Lower leg skin (tissue), 3 donors: Measurements from ENCODE around the gene SPON1.

Source experiments
- POLR2A ChIP-seq, 2 donors: fragments of 450-650 bp; IDR thresholded peaks; one replicate each; pipeline ENCODE4 v1.6.1; 2016 to 2017; ENCODE audit warnings: antibody characterized with exemption in 2 of 2, mild to moderate bottlenecking in 1 of 2, moderate library complexity in 1 of 2
- TF ChIP-seq, protein P1 (sequence below), 3 donors: fragments of 450-650 bp; IDR thresholded peaks; one replicate each; pipeline ENCODE4 v1.5.1; 2016; ENCODE audit warnings: antibody characterized with exemption in 3 of 3, mild to moderate bottlenecking in 3 of 3, moderate library complexity in 2 of 3

DNA sequence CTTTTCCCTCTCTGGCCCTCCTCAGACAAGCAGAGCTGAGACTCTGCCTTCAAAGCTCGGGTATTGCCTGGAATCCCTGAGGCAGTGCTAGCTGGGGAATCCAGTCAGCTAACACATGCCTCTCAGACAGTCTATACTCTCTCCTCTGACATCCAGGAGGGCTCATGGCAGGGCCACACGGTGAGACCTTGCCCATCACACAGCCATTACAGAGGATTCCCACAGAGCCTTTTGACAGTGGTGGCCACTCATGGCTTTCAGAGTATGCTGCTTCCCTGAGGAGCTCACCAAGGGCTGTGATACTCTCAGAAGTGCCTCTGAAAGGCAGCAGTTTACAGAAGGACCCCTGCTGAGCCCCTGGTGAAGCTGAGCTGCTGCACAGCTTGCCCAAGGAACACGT is 231.1 kb downstream of the SPON1 start:
- TF ChIP-seq, protein P1, sequence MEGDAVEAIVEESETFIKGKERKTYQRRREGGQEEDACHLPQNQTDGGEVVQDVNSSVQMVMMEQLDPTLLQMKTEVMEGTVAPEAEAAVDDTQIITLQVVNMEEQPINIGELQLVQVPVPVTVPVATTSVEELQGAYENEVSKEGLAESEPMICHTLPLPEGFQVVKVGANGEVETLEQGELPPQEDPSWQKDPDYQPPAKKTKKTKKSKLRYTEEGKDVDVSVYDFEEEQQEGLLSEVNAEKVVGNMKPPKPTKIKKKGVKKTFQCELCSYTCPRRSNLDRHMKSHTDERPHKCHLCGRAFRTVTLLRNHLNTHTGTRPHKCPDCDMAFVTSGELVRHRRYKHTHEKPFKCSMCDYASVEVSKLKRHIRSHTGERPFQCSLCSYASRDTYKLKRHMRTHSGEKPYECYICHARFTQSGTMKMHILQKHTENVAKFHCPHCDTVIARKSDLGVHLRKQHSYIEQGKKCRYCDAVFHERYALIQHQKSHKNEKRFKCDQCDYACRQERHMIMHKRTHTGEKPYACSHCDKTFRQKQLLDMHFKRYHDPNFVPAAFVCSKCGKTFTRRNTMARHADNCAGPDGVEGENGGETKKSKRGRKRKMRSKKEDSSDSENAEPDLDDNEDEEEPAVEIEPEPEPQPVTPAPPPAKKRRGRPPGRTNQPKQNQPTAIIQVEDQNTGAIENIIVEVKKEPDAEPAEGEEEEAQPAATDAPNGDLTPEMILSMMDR (IDR thresholded peaks at IDR 0.05), result no peak
- no peak for TF ChIP-seq POLR2A (IDR thresholded peaks at IDR 0.05)
